ENCODE results near the gene FBXO24.
"Not testable (repeated sequence)": the region's sequence is repeated elsewhere in the genome, so short reads cannot be mapped to it uniquely, and the experiment has no call there.

FBXO24 gene, protein sequence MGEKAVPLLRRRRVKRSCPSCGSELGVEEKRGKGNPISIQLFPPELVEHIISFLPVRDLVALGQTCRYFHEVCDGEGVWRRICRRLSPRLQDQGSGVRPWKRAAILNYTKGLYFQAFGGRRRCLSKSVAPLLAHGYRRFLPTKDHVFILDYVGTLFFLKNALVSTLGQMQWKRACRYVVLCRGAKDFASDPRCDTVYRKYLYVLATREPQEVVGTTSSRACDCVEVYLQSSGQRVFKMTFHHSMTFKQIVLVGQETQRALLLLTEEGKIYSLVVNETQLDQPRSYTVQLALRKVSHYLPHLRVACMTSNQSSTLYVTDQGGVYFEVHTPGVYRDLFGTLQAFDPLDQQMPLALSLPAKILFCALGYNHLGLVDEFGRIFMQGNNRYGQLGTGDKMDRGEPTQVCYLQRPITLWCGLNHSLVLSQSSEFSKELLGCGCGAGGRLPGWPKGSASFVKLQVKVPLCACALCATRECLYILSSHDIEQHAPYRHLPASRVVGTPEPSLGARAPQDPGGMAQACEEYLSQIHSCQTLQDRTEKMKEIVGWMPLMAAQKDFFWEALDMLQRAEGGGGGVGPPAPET

DNA sequence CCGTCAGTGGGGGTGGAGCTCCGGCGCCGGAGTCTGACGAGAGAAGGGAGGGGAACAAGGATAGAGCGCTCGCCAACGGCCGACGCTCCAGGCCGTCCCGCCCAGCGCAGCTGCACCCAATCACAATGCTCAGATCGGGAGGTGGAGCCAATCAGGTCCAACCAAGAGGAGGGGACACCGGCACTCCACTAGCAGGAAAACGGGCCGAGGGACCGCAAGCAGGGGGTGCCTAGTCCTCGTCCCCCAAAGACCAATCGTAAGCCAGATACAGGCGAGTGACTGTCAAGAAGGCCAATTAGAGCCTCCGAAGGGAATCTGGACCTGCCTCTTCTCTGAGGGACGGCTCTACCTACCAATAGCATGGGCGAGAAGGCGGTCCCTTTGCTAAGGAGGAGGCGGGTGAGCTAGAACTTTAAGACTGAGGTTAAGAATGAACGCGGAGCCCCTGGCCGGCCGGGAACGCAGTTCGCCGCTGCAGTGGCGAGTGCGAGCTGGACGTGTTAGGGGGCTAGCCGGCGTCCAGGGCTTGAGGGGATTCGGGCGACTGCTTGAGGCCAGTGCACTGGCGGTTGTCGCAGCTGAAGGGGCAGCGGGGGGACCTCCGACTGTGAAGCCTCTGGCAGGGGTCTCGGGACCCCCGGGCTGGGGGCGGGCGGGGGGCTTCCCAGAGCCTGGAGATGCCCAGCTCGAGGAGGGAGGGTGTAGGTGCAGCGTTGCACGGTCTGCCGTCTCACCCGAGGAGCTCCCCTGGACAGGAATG is at the start of gene FBXO24:
FBXO24 (plus strand) TSS at position 63 of the 760 bp plus-strand sequence; CDS start at position 361, 298 bp downstream.
- DNase-seq: peak; percentile 99

DNA sequence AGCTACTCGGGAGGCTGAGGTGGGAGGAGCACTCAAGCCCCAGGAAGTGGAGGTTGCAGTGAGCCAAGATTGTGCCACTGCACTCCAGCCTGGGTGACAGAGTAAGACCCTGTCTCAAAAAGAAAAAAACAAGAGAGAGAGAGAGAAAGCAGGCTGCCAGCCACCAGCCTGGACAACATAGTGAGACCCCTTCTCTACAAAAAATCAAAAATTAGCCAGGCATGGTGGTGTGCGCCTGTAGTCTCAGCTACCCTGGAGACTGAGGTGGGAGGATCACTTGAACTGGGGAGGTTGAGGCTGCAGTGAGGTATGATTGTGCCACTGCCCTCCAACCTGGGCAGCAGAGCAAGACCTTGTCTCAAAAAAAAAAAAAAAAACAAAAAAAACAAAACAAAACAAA is 49.4 kb upstream of the FBXO24 start:
- not testable (repeated sequence) for DNase-seq

DNA sequence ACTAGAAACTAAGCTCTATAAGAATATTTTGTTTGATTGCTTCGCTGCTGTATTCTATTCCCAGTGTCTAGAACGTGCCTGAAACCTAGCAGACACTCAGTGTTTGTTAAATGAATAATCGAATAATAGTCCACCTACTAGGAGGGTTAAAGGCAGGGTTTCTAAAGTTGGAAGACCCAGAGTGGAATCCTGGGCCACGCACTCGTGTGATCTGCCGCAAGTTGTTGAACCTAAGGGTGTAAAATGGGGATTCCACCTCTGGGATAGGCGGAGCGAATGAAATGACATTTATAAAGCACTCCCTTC is 47.8 kb upstream of the FBXO24 start:
- DNase-seq: no peak

DNA sequence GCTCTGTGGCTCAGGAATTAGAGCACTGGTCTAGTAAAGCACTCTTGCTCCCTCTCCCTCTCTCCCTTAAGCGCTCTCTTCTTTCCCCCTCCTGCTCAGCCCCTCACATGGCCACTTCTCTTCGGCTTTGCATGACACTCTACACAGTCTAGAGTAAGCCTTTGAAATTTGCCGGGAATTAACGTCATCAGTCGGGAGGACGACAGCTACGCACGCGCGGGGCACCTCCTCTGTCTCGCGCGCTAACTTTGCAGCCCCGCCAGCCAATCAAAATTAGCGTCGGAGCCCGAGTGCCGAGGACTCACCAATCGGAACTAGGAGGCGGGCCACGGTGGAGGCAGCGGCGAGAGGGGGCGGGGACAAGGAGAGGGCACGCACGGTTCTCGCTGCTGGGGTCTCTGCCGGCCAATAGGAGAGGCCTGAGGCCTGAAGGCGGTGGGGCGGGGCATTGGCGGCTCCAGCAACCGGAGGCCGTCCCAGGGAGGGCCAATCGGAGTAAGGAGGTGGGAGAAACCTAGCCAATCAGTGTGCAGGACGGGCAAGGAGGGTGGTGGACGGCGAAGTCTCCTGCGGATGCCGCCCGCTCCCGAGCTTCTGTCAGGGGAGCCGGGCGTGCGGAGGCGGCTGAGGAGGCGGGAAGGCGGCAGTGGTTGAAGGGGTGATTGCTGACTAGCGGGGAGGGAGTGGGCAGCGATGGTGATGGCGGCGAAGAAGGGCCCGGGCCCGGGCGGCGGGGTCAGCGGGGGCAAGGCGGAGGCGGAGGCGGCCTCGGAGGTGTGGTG is 47.3 kb upstream of the FBXO24 start, which contains the start of gene AGFG2:
AGFG2 (plus strand) TSS at position 550 of the 782 bp plus-strand sequence; CDS start at position 694, 144 bp downstream.
- peak; percentile 100 for DNase-seq

DNA sequence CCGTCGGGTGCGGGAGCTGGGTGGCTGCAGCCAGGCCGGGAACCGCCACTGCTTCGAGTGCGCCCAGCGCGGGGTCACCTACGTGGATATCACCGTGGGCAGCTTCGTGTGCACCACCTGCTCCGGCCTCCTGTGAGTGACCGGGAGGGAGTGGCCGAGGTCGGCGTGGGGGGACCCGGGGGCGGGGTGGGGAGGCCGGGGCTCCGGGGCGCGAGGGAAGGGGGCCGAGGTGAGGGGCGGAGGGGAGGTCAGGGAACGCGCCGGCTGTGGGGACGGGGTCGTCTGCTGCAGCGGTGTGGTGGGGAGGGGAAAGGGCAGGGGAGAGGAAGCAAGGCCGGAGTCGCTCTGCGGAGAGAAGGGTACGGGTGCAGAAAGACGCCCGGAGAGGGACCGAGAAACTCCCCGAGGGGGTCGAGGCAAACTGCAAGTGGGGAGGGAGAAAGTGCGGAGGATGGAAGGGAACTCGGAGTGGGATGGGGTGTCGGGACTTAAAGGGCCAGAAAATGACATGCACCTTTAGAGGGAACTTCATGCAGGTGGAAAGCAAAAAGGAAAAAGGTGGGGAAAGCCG is 46.6 kb upstream of the FBXO24 start:
- peak; percentile 24 for DNase-seq

DNA sequence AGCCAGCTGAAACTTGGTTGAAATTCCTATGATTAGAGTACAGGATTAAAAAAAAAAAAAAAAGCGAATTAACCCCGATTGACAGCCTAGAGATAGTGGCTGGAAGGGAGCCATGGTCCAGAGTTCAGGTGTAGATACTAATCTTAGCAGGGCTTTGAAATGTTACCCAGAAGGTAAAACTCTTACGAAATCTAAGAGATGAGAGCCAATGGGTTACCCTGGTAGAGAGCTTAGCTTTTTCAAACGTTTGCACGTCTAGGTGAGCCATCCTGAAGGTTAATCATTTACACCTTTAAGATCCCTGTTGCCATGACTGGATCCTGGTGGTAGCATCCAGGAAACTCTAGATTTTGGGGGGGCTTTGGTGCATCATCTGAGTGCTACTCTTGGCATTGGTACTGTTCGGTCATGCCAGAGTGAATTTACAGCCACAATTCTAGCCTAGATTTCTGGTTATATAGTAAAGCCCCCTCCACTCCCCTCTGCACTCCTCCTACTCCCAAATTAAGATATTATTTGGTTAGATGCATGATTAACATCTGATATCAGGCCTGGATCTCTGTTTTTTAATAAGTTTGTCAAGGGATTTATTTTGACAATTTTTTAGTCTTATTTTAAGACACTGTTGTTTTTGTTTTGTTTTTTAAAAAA is 45.9 kb upstream of the FBXO24 start:
- no peak for DNase-seq

DNA sequence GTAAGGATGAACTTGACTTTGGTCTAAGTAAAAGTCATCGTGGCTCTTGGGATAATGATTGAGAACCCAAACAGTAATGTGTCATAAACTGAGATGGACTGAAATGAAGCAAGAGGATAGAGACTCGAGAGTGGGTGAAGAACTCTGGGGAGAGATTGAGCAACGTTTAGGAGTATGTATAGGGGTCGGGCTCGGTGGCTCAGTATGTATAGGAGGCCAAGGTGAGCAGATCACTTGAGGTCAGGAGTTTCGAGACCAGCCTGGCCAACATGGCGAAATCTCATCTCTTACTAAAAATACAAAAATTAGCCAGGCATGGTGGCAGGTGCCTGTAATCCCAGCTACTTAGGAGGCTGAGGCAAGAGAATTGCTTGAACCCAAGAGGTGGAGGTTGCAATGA is 44.8 kb upstream of the FBXO24 start:
- not testable (repeated sequence) for DNase-seq

DNA sequence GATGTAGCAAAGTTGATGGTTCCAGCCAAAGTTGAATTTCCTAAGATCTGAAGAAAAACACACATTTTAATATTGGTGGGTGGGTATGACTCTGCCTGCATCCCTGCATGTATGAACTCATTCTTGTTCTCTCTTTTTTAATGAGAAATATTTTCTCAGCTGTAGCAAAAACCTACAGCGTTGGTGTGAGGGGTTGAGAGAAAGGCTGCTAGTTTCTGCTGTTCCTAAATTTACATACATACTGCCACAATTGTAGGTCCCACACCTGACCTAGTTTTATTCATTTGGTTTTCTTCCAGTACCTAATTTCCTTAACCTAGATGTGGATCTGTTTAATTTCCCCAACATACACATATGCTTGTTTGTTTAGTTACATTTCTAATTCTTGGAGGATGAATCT is 42.5 kb upstream of the FBXO24 start:
- no peak for DNase-seq

DNA sequence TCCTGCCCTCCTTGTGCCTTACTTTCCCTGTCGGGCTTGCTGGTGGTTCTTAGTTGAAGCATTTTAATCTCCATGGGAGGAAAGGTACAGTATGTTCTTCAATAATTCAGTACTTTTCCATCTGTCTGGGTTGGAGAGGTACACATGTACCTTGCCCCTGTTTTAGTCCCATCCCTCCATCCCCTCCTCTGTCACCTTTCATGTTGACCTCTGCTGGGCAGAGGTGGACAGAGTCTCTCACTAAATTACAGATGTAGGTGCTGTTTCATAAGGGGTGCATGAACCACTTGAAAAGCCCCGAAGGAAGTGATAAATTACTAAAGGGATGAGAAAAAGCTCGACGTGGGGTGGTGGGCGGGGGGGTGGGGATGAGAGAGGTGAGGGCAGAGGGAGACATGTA is 41.7 kb upstream of the FBXO24 start:
- DNase-seq: no peak

DNA sequence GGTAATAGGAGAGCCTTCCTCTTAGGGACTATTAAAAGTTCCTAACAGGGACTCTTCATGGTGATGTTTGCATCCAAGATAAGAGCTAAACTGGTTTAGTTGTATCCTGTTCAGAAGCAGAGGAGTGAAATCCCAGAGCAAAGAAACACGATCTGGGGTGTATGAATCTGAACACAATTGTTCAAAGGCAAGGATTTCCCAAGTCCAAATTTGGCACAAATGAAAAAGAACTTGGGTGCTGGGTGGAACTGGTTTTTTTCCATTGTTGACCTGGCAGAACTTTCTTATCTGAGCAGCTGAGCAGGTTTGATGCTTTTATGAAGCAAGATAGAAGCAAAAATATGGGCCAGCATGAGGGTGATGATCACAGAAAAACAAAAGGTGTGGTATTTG is 41.2 kb upstream of the FBXO24 start:
- DNase-seq: no peak

DNA sequence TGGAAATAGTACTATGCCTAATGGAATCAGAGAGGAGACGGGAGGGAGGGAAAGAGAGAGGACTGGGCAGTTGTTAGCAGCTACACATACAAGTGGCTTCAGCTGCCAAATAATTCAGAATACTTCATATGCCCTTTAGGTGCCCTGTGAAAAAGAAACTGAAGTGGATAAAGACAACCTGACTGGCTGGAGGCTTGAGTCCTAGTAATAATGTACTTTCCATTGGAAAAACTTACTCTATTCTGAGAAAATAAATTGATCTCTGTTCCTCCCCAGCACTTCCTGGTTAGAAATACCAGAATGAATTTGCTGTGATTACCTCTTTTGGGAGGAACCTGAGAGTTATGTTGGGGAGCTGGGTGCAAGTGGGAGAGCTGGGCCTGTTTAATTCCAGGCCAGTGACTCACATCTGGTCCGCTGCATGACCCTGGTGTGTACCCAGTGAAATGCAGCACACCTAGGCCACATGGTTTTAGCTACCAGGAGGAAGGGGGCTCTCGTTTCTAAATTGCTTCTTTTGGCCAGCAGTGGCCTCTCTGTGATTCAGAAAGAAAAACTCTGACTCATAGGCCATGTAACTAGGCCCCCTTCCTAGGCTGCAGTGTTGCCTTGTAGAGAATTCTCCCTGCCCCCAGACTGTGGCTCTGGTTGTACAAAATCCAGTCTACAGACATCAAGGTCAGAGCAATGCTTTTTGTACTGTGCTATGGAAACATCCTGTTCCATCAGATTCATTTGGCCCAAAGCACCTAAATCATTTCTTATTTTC is 40.6 kb upstream of the FBXO24 start:
- DNase-seq: peak; percentile 25

DNA sequence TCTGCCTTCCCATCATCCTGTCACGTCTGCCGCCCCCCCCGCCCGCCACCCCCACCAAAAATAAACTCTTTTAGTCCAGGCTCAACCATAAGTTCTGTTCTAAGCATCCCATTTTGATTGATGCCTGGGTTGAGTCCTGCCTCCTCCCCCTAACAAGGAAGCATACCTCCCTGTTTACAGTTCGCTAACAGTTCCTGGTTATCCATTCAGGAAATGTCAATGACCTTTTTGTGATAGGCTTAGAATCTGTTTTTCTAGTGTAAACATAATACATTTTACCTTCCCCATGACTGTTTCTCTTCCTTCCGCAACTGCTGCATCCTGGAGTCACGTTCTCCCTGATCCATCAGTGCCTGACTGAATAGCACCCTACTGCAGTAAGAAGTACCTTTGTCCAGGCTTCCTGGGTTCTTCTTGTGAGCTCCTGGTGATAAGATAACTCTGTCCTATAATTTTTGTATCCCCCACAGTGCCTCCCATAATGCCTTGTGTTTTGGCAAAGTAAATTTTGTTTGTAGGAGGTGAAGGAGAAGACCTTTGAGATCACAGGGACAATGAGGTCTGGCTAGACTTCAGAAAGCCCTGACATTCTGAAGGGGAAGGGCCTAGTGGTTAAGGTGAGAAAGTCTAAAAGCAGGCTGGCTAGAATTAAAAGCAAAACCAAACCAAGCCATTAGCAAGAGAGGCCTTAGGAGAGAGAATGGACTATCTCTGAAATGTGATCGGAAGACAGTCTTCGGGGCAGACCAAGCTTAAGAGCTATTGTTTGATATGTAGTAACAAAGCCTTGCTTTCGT is 39.8 kb upstream of the FBXO24 start:
- DNase-seq: peak; percentile 44

DNA sequence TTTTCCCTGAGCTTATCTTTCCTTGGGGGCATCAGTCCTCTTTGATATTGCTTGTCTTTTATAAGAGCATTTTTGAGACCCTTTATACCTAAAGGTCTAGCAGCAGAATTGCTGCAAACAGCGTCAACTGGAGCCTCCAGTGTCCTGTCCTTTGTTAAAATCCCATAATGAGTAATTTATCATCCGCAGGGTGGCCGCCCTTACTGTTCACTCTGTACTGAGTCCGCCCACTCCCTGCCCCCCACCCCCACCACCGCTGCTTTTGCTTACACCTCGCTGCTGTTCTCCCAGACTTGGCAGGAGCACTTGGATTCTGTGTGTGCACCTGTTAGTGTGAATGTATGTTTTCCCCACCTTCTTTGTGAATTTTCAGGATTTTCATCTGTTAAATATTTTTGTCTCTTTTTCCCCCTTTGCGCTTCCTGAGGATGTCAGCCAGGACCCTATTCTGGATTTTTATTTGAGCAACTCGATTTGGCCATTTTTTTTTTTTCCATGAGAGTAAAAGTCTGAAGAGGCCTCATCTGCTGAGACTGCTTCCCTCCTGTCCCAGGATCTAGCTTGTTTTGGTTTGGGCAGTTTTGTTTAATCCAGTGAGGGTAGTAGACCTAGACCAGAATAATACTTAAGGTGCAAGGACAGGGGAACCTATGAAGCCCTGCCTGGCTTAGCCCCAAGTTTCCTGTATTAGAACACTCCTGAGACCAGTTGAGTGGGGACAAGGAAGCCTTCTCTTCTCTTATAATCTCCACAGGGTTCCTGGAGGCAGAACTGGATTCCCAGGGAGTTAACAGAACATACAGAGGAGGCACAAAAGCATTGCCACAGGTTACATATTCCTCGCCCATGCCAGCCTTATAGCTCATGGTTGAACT is 39.0 kb upstream of the FBXO24 start:
- DNase-seq: peak; percentile 82

DNA sequence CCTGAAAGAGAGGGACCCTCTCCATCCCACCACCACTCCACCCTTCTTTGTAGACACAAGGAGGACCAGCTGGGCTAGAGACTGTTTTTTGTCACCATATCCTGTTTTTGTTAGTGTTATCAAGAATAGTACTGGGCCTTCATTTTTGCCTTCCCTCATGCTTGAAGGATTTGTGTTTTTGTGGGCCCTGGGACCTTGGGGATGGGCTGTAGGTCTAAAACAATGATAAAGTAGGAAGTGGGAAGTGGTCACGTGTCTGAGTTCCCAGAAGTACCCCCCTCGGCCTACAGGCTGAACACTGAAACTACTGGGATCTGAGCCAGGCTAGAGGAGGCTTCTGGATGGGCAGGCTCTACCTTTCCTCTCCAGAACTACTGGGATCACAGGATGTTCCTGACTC is 38.3 kb upstream of the FBXO24 start:
- DNase-seq: peak; percentile 60

DNA sequence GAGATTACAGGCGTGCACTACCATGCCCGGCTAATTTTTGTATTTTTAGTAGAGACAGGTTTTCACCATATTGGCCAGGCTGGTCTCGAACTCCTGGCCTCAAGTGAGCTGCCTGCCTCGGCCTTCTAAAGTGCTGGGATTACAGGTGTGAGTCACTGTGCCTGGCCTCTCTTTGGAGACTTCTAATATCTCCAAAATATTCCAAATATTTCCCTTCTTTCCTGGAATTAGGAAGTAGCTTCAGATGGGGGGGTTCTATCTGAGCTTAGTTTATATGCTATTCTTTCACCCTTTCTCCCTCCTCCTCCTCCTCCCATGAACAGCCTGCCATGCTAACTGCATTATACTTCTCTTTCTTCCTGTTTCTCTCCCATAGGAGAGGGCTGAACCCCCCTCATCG is 37.7 kb upstream of the FBXO24 start:
- DNase-seq: not testable (repeated sequence)

DNA sequence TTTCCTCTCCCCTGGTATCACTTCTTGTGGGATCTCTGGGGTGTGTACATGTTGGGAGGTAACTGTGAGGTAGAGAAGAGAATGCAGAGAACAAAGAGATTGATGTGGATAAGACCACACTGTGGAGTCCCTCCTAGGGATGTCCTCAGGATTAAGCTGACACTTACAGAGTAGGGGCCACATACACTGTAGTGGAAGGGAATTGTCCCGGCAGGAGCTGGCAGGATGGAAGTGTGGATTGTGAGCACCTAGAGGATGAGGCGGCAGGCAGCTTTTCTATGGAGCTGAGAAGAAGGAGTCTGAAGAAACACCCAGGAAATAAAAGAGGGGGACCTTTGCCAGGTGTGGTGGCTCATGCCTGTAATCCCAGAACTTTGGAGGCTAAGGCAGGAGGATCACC is 33.6 kb upstream of the FBXO24 start:
- no peak for DNase-seq

DNA sequence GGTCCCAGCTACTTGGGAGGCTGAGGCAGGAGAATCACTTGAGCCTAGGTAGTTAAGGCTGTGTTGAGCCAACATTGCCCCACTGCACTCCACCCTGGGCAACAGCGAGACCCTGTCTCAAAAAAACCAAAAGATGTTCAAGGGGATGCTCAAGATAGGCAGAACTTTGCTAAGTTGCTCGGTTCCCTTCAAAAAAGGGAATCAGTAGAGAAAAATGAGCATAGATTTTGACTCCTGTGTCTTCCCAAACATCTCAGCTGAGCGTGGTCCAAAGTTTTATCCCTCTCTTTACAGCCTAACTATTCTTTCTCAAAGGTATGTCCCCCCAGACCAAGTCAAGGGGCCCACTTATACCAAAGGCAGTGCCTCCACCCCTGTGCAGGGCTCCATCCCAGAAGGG is 33.1 kb upstream of the FBXO24 start:
- DNase-seq: no peak

DNA sequence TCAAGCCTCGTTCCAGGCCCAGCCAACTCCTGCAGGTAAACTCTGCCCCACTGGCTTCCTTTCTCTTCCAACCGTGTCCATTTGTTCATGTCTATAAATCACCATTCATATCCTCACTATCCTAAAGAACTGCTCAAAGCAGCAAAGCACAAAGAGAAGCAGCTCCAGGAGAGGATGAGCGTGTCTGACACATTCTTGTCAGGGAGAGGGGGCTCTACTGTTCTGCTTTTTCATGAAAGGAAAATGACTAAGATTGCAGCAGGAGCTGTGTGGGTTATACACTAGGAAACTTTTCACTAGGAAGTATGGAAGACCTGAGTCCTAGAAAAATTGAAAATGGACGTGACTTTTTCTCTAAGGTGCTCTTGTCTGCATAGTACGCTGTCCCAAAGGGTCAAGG is 30.4 kb upstream of the FBXO24 start:
- no peak for DNase-seq

DNA sequence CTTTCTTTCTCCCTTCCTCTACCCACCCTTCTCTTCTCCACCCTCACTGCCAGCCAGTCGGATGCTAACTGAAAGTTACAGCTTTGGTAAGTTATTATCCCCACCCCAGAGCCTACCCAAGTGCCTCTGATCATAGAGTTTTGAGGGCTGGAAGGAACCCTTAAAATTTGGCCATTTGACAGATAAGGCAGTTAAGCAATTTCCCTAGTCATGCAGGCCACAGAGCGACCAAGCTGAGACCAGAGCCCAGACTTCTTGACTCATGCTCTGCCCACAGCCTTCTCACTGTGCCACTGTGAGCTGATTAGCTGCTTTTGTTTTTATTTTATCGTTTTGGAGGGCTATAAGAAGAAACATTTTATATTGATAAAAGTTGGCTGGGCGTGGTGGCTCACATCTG is 29.6 kb upstream of the FBXO24 start:
- DNase-seq: no peak

DNA sequence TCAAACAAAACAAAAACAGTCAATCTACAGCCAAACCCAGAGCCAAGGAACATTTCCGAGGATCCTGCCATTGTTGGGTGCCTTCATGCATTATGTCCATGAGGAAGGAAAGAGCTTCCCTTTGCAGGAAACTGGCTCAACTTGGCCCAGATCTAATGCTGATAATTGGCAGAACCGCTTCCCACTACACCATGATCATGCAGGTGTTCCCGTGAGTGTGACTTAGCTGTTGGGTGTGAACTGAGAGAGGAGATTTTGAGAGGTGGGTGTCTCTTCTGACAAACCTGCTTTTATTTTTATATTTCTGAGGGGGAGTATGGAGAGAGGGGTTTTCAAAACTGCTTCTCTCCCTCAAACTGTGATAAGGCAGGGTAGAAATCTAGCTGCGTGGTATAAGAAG is 27.0 kb upstream of the FBXO24 start:
- no peak for DNase-seq

Data from COR-L47 (cell line).